Stimulated activated CD4-positive, alpha-beta T cell treated with anti-CD3 and anti-CD28 coated beads, Interleukin-12 subunit alpha, Interleukin-12 subunit beta, amount 100 ng/mL, for 4 hours (primary cell): ENCODE data around the gene KCNQ1.

Experiments
- DNase-seq: peaks from one replicate; pipeline ENCODE4 v3.0.0-alpha.2; 2020

KCNQ1 gene

GRCh38 chr11:2574043-2574552 is 129.3 kb downstream of the KCNQ1 start:
- no peak for DNase-seq

GRCh38 chr11:2574553-2575535 is 130.0 kb downstream of the KCNQ1 start:
- no peak for DNase-seq

GRCh38 chr11:2575591-2576051 is 130.8 kb downstream of the KCNQ1 start:
- DNase-seq = no peak

GRCh38 chr11:2576111-2576510 is 131.3 kb downstream of the KCNQ1 start:
- DNase-seq = no peak

GRCh38 chr11:2576549-2576948 is 131.7 kb downstream of the KCNQ1 start:
- DNase-seq = no peak

- DNase-seq = no peak
These were observed 132.5 kb downstream of the KCNQ1 start for GRCh38 chr11:2577031-2577990.

- no peak for DNase-seq
These were observed 133.5 kb downstream of the KCNQ1 start for GRCh38 chr11:2577991-2578928.

GRCh38 chr11:2578929-2579270 is 134.1 kb downstream of the KCNQ1 start:
- DNase-seq = no peak

GRCh38 chr11:2579315-2580060 is 134.7 kb downstream of the KCNQ1 start:
- no peak for DNase-seq

GRCh38 chr11:2580061-2580421 is 135.2 kb downstream of the KCNQ1 start:
- DNase-seq = no peak

- DNase-seq = no peak
These were observed 135.8 kb downstream of the KCNQ1 start for GRCh38 chr11:2580571-2581001.

GRCh38 chr11:2581151-2581930 is 136.5 kb downstream of the KCNQ1 start:
- DNase-seq = no peak

- no peak for DNase-seq
These were observed 137.1 kb downstream of the KCNQ1 start for GRCh38 chr11:2581931-2582350.

- DNase-seq = no peak
These were observed 137.6 kb downstream of the KCNQ1 start for GRCh38 chr11:2582351-2582945.

- DNase-seq = no peak
These were observed 138.3 kb downstream of the KCNQ1 start for GRCh38 chr11:2582946-2583604.

- no peak for DNase-seq
These were observed 138.8 kb downstream of the KCNQ1 start for GRCh38 chr11:2583605-2583958.

GRCh38 chr11:2584434-2584811 is 139.6 kb downstream of the KCNQ1 start:
- no peak for DNase-seq

GRCh38 chr11:2584812-2585565 is 140.2 kb downstream of the KCNQ1 start:
- DNase-seq = no peak

GRCh38 chr11:2585566-2586086 is 140.8 kb downstream of the KCNQ1 start:
- no peak for DNase-seq
